ENCODE results near the gene GAPVD1.
"Not testable (repeated sequence)": the region's sequence is repeated elsewhere in the genome, so short reads cannot be mapped to it uniquely, and the experiment has no call there.

Gene GAPVD1

GRCh38 chr9:125271081-125271480 lies 9.5 kb downstream of the GAPVD1 start:
- Histone ChIP-seq H3K27ac (ENCODE audit: low read depth in 2 of 2, low read length in 2 of 2) (no peak overlapping the region), H3K9ac (ENCODE audit: low read depth in 1 of 2, low read length in 2 of 2) (no peak overlapping the region), H3K4me3 (ENCODE audit: low read length in 2 of 2) (no peak overlapping the region), H3K4me1 (ENCODE audit: control insufficient read depth in 2 of 2, insufficient read depth in 2 of 2, low read length in 2 of 2) (peaks cover 2 to 12% of the 10 kb centered on the region in 2 donors), H3K36me3 (ENCODE audit: control insufficient read depth in 2 of 2, insufficient read depth in 2 of 2, low read length in 2 of 2) (peaks cover 0 to 1% of the 10 kb centered on the region in 2 donors), H3K27me3 (ENCODE audit: control insufficient read depth in 2 of 2, insufficient read depth in 2 of 2, low read length in 2 of 2) (no peaks in the 10 kb centered on the region), H3K9me3 (ENCODE audit: control insufficient read depth in 2 of 2, low read length in 2 of 2) (no peaks in the 10 kb centered on the region)

GRCh38 chr9:125272697-125273096 lies 11.1 kb downstream of the GAPVD1 start:
- Histone ChIP-seq H3K9ac (ENCODE audit: low read depth in 1 of 2, low read length in 2 of 2) (no peak overlapping the region), H3K36me3 (ENCODE audit: control insufficient read depth in 2 of 2, insufficient read depth in 2 of 2, low read length in 2 of 2) (peaks cover 0 to 1% of the 10 kb centered on the region in 2 donors), H3K27me3 (ENCODE audit: control insufficient read depth in 2 of 2, insufficient read depth in 2 of 2, low read length in 2 of 2) (no peaks in the 10 kb centered on the region), H3K27ac (ENCODE audit: low read depth in 2 of 2, low read length in 2 of 2) (no peak overlapping the region), H3K4me1 (ENCODE audit: control insufficient read depth in 2 of 2, insufficient read depth in 2 of 2, low read length in 2 of 2) (peaks cover 2 to 12% of the 10 kb centered on the region in 2 donors), H3K9me3 (ENCODE audit: control insufficient read depth in 2 of 2, low read length in 2 of 2) (no peaks in the 10 kb centered on the region), H3K4me3 (ENCODE audit: low read length in 2 of 2) (no peak overlapping the region)

GRCh38 chr9:125276771-125277170 lies 15.1 kb downstream of the GAPVD1 start:
- Histone ChIP-seq H3K36me3 (ENCODE audit: control insufficient read depth in 2 of 2, insufficient read depth in 2 of 2, low read length in 2 of 2) (peaks cover 0 to 1% of the 10 kb centered on the region in 2 donors), H3K4me1 (ENCODE audit: control insufficient read depth in 2 of 2, insufficient read depth in 2 of 2, low read length in 2 of 2) (peaks cover 2 to 12% of the 10 kb centered on the region in 2 donors), H3K27ac (ENCODE audit: low read depth in 2 of 2, low read length in 2 of 2) (no peak overlapping the region), H3K4me3 (ENCODE audit: low read length in 2 of 2) (no peak overlapping the region), H3K9me3 (ENCODE audit: control insufficient read depth in 2 of 2, low read length in 2 of 2) (no peaks in the 10 kb centered on the region), H3K9ac (ENCODE audit: low read depth in 1 of 2, low read length in 2 of 2) (no peak overlapping the region), H3K27me3 (ENCODE audit: control insufficient read depth in 2 of 2, insufficient read depth in 2 of 2, low read length in 2 of 2) (no peaks in the 10 kb centered on the region)

- H3K4me3 ChIP-seq (ENCODE audit: low read length in 2 of 2), result no peak overlapping the region
- H3K36me3 ChIP-seq (ENCODE audit: control insufficient read depth in 2 of 2, insufficient read depth in 2 of 2, low read length in 2 of 2), result peaks cover 0 to 1% of the 10 kb centered on the region in 2 donors
- H3K9me3 ChIP-seq (ENCODE audit: control insufficient read depth in 2 of 2, low read length in 2 of 2), result no peaks in the 10 kb centered on the region
- H3K4me1 ChIP-seq (ENCODE audit: control insufficient read depth in 2 of 2, insufficient read depth in 2 of 2, low read length in 2 of 2), result peaks cover 2 to 10% of the 10 kb centered on the region in 2 donors
- no peak overlapping the region for H3K9ac ChIP-seq (ENCODE audit: low read depth in 1 of 2, low read length in 2 of 2)
- no peak overlapping the region for H3K27ac ChIP-seq (ENCODE audit: low read depth in 2 of 2, low read length in 2 of 2)
- H3K27me3 ChIP-seq (ENCODE audit: control insufficient read depth in 2 of 2, insufficient read depth in 2 of 2, low read length in 2 of 2), result no peaks in the 10 kb centered on the region
These were observed 15.8 kb downstream of the GAPVD1 start for GRCh38 chr9:125277411-125277810.

GRCh38 chr9:125280945-125281344 lies 19.3 kb downstream of the GAPVD1 start:
- Histone ChIP-seq H3K9me3 (ENCODE audit: control insufficient read depth in 2 of 2, low read length in 2 of 2) (no peaks in the 10 kb centered on the region), H3K36me3 (ENCODE audit: control insufficient read depth in 2 of 2, insufficient read depth in 2 of 2, low read length in 2 of 2) (no peaks in the 10 kb centered on the region), H3K27ac (ENCODE audit: low read depth in 2 of 2, low read length in 2 of 2) (no peak overlapping the region), H3K27me3 (ENCODE audit: control insufficient read depth in 2 of 2, insufficient read depth in 2 of 2, low read length in 2 of 2) (no peaks in the 10 kb centered on the region), H3K4me1 (ENCODE audit: control insufficient read depth in 2 of 2, insufficient read depth in 2 of 2, low read length in 2 of 2) (no peaks in the 10 kb centered on the region), H3K9ac (ENCODE audit: low read depth in 1 of 2, low read length in 2 of 2) (no peak overlapping the region), H3K4me3 (ENCODE audit: low read length in 2 of 2) (no peak overlapping the region)

- H3K27ac ChIP-seq (ENCODE audit: low read depth in 2 of 2, low read length in 2 of 2), result no peak overlapping the region
- no peaks in the 10 kb centered on the region for H3K27me3 ChIP-seq (ENCODE audit: control insufficient read depth in 2 of 2, insufficient read depth in 2 of 2, low read length in 2 of 2)
- no peaks in the 10 kb centered on the region for H3K36me3 ChIP-seq (ENCODE audit: control insufficient read depth in 2 of 2, insufficient read depth in 2 of 2, low read length in 2 of 2)
- H3K9ac ChIP-seq (ENCODE audit: low read depth in 1 of 2, low read length in 2 of 2), result no peak overlapping the region
- no peaks in the 10 kb centered on the region for H3K9me3 ChIP-seq (ENCODE audit: control insufficient read depth in 2 of 2, low read length in 2 of 2)
- no peak overlapping the region for H3K4me3 ChIP-seq (ENCODE audit: low read length in 2 of 2)
- no peaks in the 10 kb centered on the region for H3K4me1 ChIP-seq (ENCODE audit: control insufficient read depth in 2 of 2, insufficient read depth in 2 of 2, low read length in 2 of 2)
These were observed 23.2 kb downstream of the GAPVD1 start for GRCh38 chr9:125284855-125285254.

GRCh38 chr9:125286935-125287433 lies 25.4 kb downstream of the GAPVD1 start:
- H3K9me3 ChIP-seq (ENCODE audit: control insufficient read depth in 2 of 2, low read length in 2 of 2), result not testable (repeated sequence)

GRCh38 chr9:125293134-125293533 lies 31.5 kb downstream of the GAPVD1 start:
- no peaks in the 10 kb centered on the region for H3K36me3 ChIP-seq (ENCODE audit: control insufficient read depth in 2 of 2, insufficient read depth in 2 of 2, low read length in 2 of 2)
- H3K27me3 ChIP-seq (ENCODE audit: control insufficient read depth in 2 of 2, insufficient read depth in 2 of 2, low read length in 2 of 2), result no peaks in the 10 kb centered on the region
- H3K9ac ChIP-seq (ENCODE audit: low read depth in 1 of 2, low read length in 2 of 2), result no peak overlapping the region
- no peaks in the 10 kb centered on the region for H3K9me3 ChIP-seq (ENCODE audit: control insufficient read depth in 2 of 2, low read length in 2 of 2)
- H3K4me1 ChIP-seq (ENCODE audit: control insufficient read depth in 2 of 2, insufficient read depth in 2 of 2, low read length in 2 of 2), result peaks cover 0 to 4% of the 10 kb centered on the region in 2 donors
- no peak overlapping the region for H3K27ac ChIP-seq (ENCODE audit: low read depth in 2 of 2, low read length in 2 of 2)
- H3K4me3 ChIP-seq (ENCODE audit: low read length in 2 of 2), result no peak overlapping the region

More at GRCh38 chr9:125286935-125287433, 25.4 kb downstream of the GAPVD1 start:
- H3K4me1 ChIP-seq (ENCODE audit: control insufficient read depth in 2 of 2, insufficient read depth in 2 of 2, low read length in 2 of 2); H3K36me3 ChIP-seq (ENCODE audit: control insufficient read depth in 2 of 2, insufficient read depth in 2 of 2, low read length in 2 of 2); H3K27ac ChIP-seq (ENCODE audit: low read depth in 2 of 2, low read length in 2 of 2); H3K4me3 ChIP-seq (ENCODE audit: low read length in 2 of 2); H3K9ac ChIP-seq (ENCODE audit: low read depth in 1 of 2, low read length in 2 of 2); H3K27me3 ChIP-seq (ENCODE audit: control insufficient read depth in 2 of 2, insufficient read depth in 2 of 2, low read length in 2 of 2): not testable (repeated sequence)

- Histone ChIP-seq H3K27ac (ENCODE audit: low read depth in 2 of 2, low read length in 2 of 2) (no peak overlapping the region), H3K27me3 (ENCODE audit: control insufficient read depth in 2 of 2, insufficient read depth in 2 of 2, low read length in 2 of 2) (no peaks in the 10 kb centered on the region), H3K9ac (ENCODE audit: low read depth in 1 of 2, low read length in 2 of 2) (no peak overlapping the region), H3K4me3 (ENCODE audit: low read length in 2 of 2) (no peak overlapping the region), H3K9me3 (ENCODE audit: control insufficient read depth in 2 of 2, low read length in 2 of 2) (no peaks in the 10 kb centered on the region), H3K36me3 (ENCODE audit: control insufficient read depth in 2 of 2, insufficient read depth in 2 of 2, low read length in 2 of 2) (peaks cover 0 to 2% of the 10 kb centered on the region in 2 donors), H3K4me1 (ENCODE audit: control insufficient read depth in 2 of 2, insufficient read depth in 2 of 2, low read length in 2 of 2) (peaks cover 0 to 4% of the 10 kb centered on the region in 2 donors)
These were observed 34.0 kb downstream of the GAPVD1 start for GRCh38 chr9:125295657-125296056.

- peaks cover 1 to 3% of the 10 kb centered on the region in 2 donors for H3K36me3 ChIP-seq (ENCODE audit: control insufficient read depth in 2 of 2, insufficient read depth in 2 of 2, low read length in 2 of 2)
- no peaks in the 10 kb centered on the region for H3K27me3 ChIP-seq (ENCODE audit: control insufficient read depth in 2 of 2, insufficient read depth in 2 of 2, low read length in 2 of 2)
- no peaks in the 10 kb centered on the region for H3K9me3 ChIP-seq (ENCODE audit: control insufficient read depth in 2 of 2, low read length in 2 of 2)
- no peak overlapping the region for H3K9ac ChIP-seq (ENCODE audit: low read depth in 1 of 2, low read length in 2 of 2)
- no peak overlapping the region for H3K4me3 ChIP-seq (ENCODE audit: low read length in 2 of 2)
- H3K27ac ChIP-seq (ENCODE audit: low read depth in 2 of 2, low read length in 2 of 2), result no peak overlapping the region
- H3K4me1 ChIP-seq (ENCODE audit: control insufficient read depth in 2 of 2, insufficient read depth in 2 of 2, low read length in 2 of 2), result peaks cover 0 to 4% of the 10 kb centered on the region in 2 donors
These were observed 35.3 kb downstream of the GAPVD1 start for GRCh38 chr9:125296843-125297372.

Data from mucosa of rectum (tissue), 2 donors.